GM19455 (cell line): ENCODE measurements around the gene OAT.

Experiments used
- ATAC-seq: cut with Tn5 transposase; IDR thresholded peaks from one replicate; pipeline ENCODE4 v1.9.1; 2021; ENCODE audit not compliant: unreplicated experiment

Gene OAT

GRCh38 chr10:124356701-124357560, 61.8 kb downstream of the OAT start:
- no peak for ATAC-seq

DNA sequence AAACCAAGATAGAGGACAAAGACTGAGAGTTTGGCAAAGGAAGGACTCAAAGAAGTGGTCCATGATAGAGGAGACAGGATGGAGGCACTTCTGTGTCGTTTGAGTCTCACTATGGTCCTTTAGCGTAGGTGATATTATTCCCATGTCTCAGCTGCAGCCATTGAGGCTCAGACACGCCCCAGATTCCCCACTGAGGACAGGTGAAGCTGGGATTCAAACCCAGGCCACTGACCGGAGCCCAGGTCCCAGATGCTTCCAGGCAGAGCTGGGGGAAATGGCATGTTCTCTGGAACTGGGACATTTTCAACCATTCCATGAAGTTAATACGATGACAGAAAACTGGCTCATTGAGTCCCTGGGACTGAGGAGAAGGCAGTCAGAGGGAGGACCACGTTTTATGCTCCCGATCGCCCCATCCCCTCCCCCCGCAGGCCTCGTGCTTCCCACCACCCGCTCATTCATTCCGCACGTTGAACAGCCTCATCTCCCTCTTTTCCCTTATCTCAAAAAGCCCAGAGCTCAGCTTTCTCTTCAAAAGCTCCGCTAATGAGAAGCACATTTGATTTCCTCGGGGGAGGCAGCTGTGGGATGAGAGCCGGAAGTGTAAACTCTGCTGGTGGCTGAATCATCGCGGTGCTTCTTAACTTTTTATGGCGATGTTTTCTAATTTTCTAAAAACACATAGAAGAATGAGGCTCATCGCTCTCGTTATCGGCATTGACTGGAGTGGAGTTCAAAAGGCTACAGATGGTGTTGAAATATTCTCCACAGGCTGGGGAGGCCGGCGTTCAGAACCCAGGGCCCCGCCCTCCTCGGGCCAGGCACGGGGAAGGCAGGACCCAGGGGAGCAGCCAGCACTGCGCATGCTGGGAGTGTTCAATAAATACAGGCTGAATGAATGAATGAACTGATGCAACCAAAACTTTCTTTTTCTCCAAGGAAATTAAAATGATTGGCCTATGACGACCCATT, 64.0 kb downstream of the OAT start:
- no peak for ATAC-seq

DNA sequence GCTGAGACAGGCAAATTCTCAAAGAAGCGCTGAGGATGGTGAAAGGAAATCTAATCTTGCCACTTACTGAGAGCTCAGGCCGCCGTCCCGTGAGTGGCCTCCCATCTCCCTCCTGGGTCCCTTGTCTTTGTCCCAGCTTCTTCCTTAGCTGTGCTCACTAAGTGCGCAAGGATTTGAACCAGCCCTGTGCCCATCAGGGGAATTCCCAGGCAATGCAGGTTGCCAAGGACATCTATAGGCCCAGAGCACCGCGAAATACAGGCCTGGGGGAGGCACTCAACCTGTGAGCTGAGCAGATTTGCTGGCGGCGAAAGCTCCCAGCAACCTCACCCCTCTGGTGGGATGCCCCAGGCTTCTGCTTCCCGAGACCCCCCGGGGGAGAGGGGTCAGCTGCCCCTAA, 64.8 kb downstream of the OAT start:
- no peak for ATAC-seq

DNA sequence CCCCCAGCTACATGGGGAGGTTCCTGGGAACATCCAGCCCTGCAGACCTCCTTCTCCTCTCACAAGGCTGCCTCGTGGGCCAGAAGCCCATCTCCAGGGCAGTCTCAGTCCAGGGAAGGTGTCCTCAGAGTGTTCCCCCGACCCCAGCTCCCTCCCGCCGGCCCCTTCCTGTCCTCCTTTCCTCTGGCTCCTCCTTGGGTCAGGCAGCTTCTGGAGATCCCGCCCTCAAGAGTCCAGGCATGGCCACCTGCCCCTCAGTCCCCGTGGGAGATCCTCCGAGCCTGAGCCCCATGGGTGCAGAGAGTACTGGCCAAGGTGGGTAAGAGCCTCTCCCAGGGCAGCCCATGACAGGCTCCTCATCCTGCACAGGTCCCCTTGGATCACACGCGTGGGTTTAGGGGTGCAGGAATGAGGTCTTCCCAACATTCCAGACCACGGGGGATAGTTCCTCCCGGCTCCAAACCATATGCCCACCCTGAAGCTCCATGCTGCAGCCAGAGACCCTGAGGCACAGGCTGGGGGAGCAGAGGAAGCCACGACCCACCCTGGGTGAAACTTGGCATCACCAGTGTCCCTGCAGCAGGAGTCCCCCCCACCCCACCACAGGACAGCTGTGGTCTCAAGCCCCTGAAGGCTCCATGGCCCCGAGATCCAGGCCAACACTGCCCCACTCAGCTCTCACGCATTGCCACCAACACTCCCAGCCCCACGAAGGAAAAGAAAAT, 65.5 kb downstream of the OAT start:
- ATAC-seq = no peak

DNA sequence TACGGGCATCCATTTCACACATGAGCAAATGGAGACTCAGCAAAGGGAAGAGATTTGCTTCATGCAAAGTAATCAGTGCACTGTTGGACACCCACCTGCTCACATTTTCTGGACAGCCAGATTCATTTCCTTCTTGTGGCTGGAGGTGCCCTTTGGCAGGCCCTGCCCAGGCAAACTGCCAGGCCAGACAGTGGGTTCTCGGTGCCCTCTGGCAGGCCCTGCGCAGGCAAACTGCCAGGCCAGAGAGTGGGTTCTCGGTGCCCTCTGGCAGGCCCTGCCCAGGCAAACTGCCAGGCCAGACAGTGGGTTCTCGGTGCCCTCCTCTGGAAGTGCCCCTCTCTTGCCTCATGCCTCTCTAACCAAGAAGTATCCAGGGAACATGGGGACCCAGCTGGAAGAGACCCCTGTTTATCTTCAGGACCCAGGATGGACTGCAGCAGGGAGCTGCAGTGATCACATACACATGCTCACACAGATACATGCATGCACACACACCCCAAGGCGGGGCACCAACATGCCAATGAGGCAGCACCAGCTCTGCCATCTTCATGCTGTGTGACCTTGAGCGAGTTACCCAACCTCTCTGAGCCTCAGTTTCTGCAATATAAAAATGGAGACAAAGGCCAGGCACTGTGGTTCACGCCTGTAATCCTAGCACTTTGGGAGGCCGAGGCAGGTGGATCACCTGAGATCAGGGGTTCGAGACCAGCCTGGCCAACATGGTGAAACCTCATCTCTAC, 67.1 kb downstream of the OAT start:
- no peak for ATAC-seq

DNA sequence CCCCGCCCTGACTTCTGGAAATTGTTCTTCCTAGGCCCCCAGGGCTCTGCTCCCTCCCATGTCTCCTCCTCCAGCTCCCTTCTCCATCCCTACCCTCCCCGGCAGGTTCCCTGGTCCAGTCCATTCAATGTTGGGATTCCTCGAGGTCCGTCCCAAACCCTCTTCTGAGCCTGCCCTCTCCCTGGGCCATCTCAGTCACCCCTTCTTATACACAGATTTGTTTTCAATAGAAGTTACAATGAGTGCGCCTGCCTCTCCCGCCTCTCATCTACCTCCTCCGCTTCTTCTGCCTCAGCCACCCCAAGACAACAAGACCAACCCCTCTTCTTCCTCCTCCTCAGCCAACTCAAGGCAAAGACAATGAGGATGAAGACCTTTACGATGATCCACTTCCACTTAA, 67.9 kb downstream of the OAT start:
- ATAC-seq = no peak

DNA sequence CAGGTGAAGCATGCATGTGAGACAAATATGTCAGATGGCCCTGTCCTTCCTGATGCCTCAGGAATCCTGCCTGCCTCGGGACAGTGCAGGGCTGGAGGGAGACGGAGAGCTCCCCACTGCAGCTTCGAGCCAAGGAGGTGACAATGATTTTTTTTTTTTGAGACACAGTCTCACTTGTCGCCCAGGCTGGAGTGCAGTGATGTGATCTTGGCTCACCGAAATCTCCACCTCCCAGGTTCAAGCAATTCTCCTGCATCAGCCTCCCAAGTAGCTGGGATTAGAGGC, 68.8 kb downstream of the OAT start:
- no peak for ATAC-seq

DNA sequence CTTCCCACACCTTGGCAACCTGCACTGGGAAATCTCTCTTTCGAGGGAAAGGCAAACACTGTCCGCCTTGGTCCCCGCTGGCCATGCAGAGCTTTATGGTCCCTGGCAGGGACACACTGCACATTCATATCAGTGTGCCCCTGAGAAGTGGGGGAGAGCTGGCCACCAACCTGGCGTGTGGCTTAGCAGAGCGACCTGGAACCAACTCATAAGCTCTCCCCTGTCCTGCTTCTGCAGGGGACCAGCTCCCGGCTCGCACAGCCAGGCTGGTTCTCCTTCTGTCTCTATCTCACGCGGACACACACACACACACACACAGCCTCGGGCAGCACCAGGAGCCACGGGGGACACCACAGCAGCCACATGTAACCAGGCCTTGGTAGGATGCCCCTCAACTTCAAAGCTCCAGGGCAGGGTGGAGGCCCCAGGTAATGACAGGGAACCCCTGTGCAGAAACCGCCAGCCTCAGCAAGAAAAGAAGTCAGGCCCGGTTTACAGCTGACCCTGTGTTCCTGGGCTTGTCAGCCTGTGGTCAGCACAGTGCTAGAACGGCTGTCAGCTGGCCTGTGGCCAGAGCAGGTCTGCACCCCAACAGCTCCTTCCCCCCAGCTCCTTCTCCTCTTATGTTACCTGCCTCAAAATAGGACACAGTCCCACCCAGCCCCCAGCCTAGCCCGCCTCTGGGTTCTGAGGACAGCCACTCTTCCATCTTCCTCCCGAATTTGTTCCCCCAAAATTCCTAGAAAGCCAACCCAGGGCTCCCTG, 69.3 kb downstream of the OAT start:
- no peak for ATAC-seq

GRCh38 chr10:124348801-124349200, 69.9 kb downstream of the OAT start:
- ATAC-seq = no peak

DNA sequence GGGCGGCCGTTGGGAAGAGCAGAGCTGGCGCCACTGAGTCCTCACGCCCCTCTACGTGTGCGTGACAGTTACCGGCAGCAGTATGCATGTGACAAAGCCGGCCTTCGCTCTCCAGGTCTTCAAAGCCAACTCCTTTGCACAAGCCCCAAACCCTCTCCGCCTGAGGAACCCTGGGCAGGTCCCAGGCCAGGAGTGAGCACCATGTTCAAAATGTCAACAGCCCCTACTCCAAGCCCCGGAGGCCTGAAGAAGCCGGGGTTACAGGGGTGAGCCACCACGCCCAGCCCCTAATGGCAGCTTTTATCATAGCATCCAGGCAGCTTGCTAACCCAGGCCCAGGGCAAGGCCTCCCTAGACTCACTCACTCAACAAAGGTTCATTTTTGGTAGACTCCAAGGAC, 70.8 kb downstream of the OAT start:
- no peak for ATAC-seq
